Stomach smooth muscle (tissue), 2 donors: ENCODE measurements around the gene GPRIN2.
"Not testable (repeated sequence)": the region's sequence is repeated elsewhere in the genome, so short reads cannot be mapped to it uniquely, and the experiment has no call there.

Experiments used
- H3K27ac ChIP-seq: one replicate; pipeline ENCODE4 v1.7.0; 2013; ENCODE audit warnings: mild to moderate bottlenecking, low read length, inconsistent platforms
- H3K27me3 ChIP-seq, 2 donors: one replicate each; pipeline ENCODE4 v1.7.0; 2013; ENCODE audit warnings: low read length in 2 of 2; ENCODE audit not compliant: insufficient read depth in 2 of 2, control insufficient read depth in 1 of 2
- H3K36me3 ChIP-seq, 2 donors: one replicate each; pipeline ENCODE4 v1.7.0; 2013; ENCODE audit warnings: low read length in 2 of 2; ENCODE audit not compliant: control insufficient read depth in 2 of 2, insufficient read depth in 2 of 2
- H3K4me1 ChIP-seq: one replicate; pipeline ENCODE4 v1.7.0; 2013; ENCODE audit warnings: low read length; ENCODE audit not compliant: control insufficient read depth, insufficient read depth
- H3K4me3 ChIP-seq, 2 donors: one replicate each; pipeline ENCODE4 v1.7.0; 2013; ENCODE audit warnings: low read length in 2 of 2
- H3K9ac ChIP-seq, 2 donors: one replicate each; pipeline ENCODE4 v1.7.0; 2013; ENCODE audit warnings: low read length in 2 of 2, mild to moderate bottlenecking in 1 of 2
- H3K9me3 ChIP-seq, 2 donors: one replicate each; pipeline ENCODE4 v1.7.0; 2013; ENCODE audit warnings: low read length in 2 of 2; ENCODE audit not compliant: control insufficient read depth in 2 of 2
- donor health status: healthy.
- donor health status: Pancreatic carcinoma.

Gene GPRIN2

DNA sequence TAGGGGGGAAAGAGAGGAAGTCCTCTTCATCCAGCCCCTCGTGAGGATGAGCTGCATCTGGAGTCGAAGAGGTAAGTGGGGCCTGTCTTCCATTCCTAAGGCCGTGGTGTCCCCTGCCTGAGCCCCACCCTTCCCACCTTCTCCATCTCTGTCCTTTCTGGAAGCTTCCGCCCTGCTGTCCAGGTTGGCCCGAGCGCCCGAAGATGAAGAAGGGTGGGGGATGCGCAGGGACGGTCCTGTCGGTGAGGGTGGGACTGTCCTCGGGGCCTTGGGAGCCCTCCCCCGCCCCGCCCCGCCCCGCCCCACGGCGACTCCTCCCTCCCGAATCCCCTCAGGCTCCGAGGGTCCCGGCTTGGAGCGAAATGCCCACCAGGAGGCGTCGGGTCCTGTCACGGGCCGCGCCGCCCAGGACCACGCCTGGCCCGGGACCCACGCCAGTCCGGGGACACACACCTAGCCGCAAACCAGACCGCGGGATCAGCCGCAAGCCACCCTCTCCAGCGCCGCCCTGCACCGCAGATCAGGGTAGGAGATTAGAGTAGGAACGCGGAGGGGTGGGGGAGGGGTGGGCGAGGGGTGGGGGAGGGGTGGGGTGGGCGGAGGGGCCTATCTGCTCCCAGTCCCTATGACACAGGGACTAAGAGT, 15.3 kb downstream of the GPRIN2 start:
- Histone ChIP-seq H3K27me3 (peaks cover 3 to 53% of the 10 kb centered on the region in 2 donors), H3K36me3 (no peaks in the 10 kb centered on the region), H3K9ac (peak overlapping the region in 1 of 2 donors; percentile 73), H3K4me1 (peaks cover 60% of the 10 kb centered on the region), H3K9me3 (peaks cover 0 to 6% of the 10 kb centered on the region in 2 donors), H3K27ac (peak overlapping the region; percentile 78), H3K4me3 (peak overlapping the region in 1 of 2 donors; percentile 66)

DNA sequence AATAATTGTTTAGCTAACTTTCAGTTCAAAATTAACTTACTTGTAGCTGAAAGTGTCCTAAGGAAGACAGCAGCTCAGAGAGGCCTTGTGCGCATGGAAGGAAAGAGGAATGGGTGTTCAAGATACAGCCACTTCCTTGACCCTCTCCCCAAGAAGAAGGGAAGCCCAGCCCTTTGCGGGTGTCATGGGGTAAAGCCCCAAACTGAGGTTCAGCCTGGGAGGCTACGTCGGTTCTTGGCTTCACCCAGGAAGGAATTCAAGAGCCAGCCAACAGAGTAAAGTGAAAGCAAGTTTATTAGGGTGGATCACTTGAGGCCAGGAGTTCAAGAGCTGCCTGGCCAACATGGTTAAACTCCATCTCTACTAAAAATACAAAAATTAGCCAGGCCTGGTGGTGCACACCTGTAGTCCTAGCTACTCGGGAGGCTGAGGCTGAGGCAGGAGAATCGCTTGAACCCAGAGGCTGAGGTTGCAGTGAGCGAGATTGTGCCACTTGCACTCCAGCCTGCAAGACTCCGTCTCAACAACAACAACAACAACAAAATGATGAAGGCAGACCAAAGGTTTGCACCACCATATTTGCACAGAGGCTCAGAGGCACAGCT, 15.9 kb downstream of the GPRIN2 start:
- Histone ChIP-seq H3K4me3 (peak overlapping the region in 1 of 2 donors; percentile 66), H3K9me3 (peaks cover 0 to 6% of the 10 kb centered on the region in 2 donors), H3K27ac (peak overlapping the region; percentile 78), H3K36me3 (no peaks in the 10 kb centered on the region), H3K27me3 (peaks cover 3 to 52% of the 10 kb centered on the region in 2 donors), H3K9ac (peak overlapping the region in 1 of 2 donors; percentile 73), H3K4me1 (peaks cover 55% of the 10 kb centered on the region)

DNA sequence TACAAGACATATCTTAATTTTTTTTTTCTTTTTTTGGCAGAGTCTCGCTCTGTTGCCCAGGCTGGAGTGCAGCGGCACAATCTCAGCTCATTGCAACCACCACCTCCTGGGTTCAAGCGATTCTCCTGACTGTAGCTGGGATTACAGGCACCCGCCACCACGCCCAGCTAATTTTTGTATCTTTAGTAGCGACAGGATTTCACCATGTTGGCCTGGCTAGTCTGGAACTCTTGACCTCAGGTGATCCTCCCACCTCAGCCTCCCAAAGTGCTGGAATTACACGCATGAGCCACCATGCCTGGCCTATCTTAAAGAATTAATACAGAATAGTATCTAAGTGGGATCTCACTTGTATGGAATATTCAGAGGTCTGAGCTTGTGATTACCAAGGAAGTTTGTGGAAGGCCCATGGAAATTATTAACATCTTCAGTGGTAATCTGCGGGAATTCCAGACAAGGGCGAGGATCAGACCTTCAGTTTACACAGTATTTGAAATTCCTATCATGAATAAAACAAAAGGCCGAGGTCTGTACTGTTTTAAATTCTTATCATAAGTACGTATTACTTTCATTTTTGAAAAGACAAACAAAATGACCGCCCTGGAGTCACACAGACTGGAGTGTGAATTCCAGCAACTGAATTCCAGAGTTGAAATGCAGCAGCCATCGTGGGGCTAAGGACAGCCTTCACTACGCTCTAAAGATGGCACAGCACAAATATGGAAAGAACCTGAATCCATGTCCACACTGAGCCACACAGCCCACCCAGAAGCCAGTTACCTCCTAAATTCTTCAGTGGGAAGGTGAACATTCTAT, 16.7 kb downstream of the GPRIN2 start:
- peaks cover 0 to 6% of the 10 kb centered on the region in 2 donors for H3K9me3 ChIP-seq
- H3K36me3 ChIP-seq = no peaks in the 10 kb centered on the region
- H3K9ac ChIP-seq = peak overlapping the region in 1 of 2 donors; percentile 73
- peaks cover 3 to 51% of the 10 kb centered on the region in 2 donors for H3K27me3 ChIP-seq
- H3K4me1 ChIP-seq = peaks cover 48% of the 10 kb centered on the region
- peak overlapping the region in 1 of 2 donors; percentile 66 for H3K4me3 ChIP-seq
- H3K27ac ChIP-seq = peak overlapping the region; percentile 78

DNA sequence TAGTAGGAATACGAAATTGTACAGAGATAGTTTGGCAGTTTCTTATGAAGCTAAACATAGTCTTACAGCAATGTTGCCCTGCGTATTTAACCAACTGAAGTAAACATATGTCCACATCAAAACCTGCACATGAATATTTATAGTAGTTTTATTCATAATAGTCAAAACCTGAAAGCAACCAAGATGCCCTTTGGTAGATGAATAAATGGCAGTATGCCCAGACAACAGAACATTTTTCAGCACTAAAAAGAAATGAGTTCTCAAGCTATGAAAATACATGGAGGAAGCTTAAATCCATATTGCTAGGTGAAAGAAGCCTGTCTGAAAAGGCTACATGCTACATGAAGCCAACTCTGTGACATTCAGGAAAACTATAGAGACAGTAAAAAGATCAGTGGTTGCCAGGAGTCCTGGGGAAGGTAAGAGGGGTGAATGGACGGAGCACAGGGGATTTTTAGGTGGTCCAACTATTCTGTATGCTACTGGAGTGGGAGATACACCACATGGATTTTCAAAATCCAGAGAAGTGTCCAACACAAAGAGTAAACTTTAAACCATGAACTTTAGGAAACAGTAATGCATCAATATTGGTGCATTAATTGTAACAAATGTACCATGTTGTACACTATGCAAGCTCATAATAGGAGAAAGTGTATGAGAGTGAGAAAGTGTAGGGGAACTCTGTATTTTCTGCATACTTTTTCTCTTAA, 17.6 kb downstream of the GPRIN2 start:
- Histone ChIP-seq H3K9ac (peak overlapping the region in 1 of 2 donors; percentile 0), H3K36me3 (no peaks in the 10 kb centered on the region), H3K27me3 (peaks cover 3 to 47% of the 10 kb centered on the region in 2 donors), H3K27ac (no peak overlapping the region), H3K4me1 (peaks cover 41% of the 10 kb centered on the region), H3K9me3 (peaks cover 0 to 6% of the 10 kb centered on the region in 2 donors), H3K4me3 (no peak overlapping the region)

DNA sequence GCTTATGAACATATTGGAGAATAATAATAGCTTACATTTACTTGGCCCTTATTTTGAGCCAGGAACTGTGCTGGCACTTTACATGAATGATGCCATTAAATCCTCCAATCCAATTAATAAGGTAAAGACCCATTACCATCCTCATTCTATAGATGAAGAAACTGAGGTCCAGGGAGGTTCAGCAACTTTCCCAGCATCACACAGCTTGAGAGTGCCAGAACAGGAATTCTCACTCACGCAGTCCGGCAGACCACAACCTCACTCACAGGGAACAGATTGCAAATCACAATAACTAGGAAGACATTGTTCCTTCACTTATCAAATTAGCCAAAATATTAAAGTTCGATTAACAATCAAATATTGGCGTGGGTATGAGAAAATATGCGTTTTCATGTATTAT, 18.3 kb downstream of the GPRIN2 start:
- H3K36me3 ChIP-seq = no peaks in the 10 kb centered on the region
- peaks cover 0 to 6% of the 10 kb centered on the region in 2 donors for H3K9me3 ChIP-seq
- H3K27ac ChIP-seq = no peak overlapping the region
- H3K4me1 ChIP-seq = peaks cover 37% of the 10 kb centered on the region
- H3K27me3 ChIP-seq = peaks cover 3 to 44% of the 10 kb centered on the region in 2 donors
- H3K9ac ChIP-seq = peak overlapping the region in 1 of 2 donors; percentile 21
- no peak overlapping the region for H3K4me3 ChIP-seq

DNA sequence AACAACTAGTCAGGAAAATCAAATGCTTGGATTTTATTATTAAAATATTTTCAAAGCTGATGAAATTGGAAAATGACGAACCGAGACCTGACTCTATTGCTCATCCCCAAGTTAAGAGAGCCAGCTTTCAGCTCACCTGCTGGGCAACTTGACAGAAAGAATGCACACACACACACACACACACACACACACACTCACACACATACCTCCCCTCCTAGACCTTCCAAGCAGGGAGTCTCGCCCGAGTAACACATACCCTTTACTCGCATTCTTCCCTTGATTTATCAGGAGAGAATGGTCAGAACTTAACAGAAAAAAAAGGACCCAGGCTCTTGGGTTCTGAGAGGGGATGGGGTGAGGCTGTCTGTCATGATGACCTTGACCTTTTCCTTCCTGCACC, 19.1 kb downstream of the GPRIN2 start:
- Histone ChIP-seq H3K36me3 (no peaks in the 10 kb centered on the region), H3K4me1 (peaks cover 31% of the 10 kb centered on the region), H3K27me3 (peaks cover 3 to 36% of the 10 kb centered on the region in 2 donors), H3K4me3 (no peak overlapping the region), H3K9ac (peak overlapping the region in 1 of 2 donors; percentile 5), H3K27ac (peak overlapping the region; percentile 11), H3K9me3 (peaks cover 0 to 6% of the 10 kb centered on the region in 2 donors)

DNA sequence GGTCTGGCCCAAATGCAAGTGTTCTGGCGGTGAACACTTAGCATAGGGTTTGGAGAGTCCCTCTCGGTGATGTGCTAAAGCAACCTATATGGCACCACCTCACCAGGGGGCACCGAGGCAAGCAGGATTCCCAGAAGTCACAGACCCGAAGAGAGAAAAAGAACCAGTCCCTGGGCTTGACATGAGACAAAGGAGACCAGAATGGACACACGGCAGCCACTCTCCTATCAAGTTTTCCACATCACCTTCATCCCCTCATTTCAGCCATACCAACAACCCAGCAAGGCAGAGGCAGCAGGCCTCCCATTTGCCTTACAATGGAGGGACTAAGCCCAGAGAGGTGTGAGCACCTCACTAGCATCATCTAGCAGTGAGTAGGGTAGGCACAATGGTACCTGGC, 19.7 kb downstream of the GPRIN2 start:
- peaks cover 31% of the 10 kb centered on the region for H3K4me1 ChIP-seq
- H3K4me3 ChIP-seq = no peak overlapping the region
- H3K27ac ChIP-seq = peak overlapping the region; percentile 11
- no peaks in the 10 kb centered on the region for H3K36me3 ChIP-seq
- peaks cover under 1 to 34% of the 10 kb centered on the region in 2 donors for H3K27me3 ChIP-seq
- H3K9me3 ChIP-seq = peaks cover 0 to 6% of the 10 kb centered on the region in 2 donors
- no peak overlapping the region for H3K9ac ChIP-seq

DNA sequence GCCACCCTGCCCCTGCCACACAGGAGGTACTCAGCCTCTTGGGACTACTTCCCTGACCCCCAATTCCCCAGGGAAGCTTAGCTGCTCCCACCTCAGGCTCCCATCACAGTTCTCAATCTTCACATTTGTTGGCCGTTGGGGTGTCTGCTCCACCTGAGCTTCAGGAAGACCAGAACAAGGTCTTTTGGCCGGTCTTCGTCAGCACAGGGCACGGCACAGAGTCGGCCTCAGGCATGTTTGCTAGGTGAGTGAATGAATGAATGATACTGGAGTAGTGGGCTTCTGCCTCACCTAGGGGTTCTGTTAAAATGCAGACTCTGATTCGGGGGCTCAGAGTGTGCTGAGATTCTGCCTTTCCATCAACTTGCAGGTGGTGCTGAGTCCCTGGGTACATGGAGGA, 20.3 kb downstream of the GPRIN2 start:
- Histone ChIP-seq H3K27ac (no peak overlapping the region), H3K4me3 (no peak overlapping the region), H3K36me3 (no peaks in the 10 kb centered on the region), H3K9me3 (peaks cover 0 to 6% of the 10 kb centered on the region in 2 donors), H3K27me3 (peaks cover 0 to 34% of the 10 kb centered on the region in 2 donors), H3K9ac (peak overlapping the region in 1 of 2 donors; percentile 37), H3K4me1 (peaks cover 29% of the 10 kb centered on the region)

DNA sequence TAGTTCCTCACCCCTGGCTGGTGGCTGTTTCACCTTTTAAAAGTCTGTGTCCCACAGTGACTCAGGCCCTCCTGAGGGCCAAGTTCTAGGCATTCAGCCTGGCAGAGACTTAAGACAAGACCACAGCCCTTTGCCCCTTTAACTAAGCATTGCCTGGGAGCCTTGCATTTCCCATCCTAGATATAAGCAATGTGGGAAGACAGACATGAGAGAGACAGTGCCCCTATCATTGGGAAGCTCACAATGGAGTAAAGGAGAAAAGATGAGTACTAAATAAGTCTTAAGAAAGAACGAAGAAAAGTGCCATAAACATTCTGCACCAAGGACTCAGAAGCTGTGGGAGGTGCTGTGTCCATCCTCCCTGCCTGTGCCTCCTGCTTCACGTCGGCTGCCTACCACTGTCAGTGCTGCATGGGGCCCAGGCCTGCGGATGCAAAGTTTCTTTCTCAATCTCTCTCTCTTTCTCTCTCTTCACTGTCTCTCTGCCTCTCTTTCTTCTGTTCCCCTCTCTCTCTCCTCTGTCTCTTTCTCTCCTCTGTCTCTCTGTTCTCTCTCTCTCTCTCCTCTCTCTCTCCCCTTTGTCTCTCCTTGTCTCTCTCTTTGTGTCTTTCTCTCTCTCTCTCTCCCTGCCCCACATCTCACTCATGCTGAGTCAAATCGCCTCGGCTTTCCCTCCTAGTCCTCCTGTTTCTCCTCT, 21.5 kb downstream of the GPRIN2 start:
- H3K27me3 ChIP-seq = peaks cover 0 to 27% of the 10 kb centered on the region in 2 donors
- H3K4me1 ChIP-seq = peaks cover 18% of the 10 kb centered on the region
- H3K27ac ChIP-seq = no peak overlapping the region
- no peak overlapping the region for H3K9ac ChIP-seq
- H3K36me3 ChIP-seq = no peaks in the 10 kb centered on the region
- peaks cover 0 to 6% of the 10 kb centered on the region in 2 donors for H3K9me3 ChIP-seq
- H3K4me3 ChIP-seq = no peak overlapping the region

DNA sequence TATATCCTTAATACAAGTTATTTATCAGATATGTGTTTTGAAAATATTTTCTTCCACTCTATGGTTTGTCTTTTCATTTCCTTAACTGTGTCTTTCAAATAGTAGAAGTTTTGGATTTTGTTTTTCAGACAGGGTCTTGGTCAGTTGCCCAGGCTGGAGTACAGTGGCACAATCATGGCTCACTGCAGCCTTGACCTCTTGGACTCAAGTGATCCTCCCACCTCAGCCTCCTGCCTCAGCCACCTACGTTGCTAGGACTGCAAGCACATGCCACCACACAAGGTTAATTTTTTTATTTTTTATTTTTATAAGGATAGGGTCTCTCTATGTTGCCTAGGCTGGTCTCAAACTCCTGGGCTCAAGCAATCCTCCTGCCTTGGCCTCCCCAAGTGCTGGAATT, 24.2 kb downstream of the GPRIN2 start:
- not testable (repeated sequence) for H3K4me1 ChIP-seq, H3K9ac ChIP-seq, H3K36me3 ChIP-seq, H3K4me3 ChIP-seq, H3K9me3 ChIP-seq, H3K27ac ChIP-seq
- H3K27me3 ChIP-seq = peaks cover 0 to 33% of the 10 kb centered on the region in 2 donors
